ENCODE data around the gene GNAS-AS1. TPM values are rescaled to one million over a fixed set of nuclear protein-coding genes. Genes with fewer than 3 reads are reported as not detected.

GNAS-AS1 gene
- polyA plus RNA-seq (2013, experiment 1 of 2; ENCODE audit: insufficient read length): 0.72 TPM
- polyA plus RNA-seq (2013, experiment 2 of 2; ENCODE audit: insufficient read length): 0.80 TPM

DNA sequence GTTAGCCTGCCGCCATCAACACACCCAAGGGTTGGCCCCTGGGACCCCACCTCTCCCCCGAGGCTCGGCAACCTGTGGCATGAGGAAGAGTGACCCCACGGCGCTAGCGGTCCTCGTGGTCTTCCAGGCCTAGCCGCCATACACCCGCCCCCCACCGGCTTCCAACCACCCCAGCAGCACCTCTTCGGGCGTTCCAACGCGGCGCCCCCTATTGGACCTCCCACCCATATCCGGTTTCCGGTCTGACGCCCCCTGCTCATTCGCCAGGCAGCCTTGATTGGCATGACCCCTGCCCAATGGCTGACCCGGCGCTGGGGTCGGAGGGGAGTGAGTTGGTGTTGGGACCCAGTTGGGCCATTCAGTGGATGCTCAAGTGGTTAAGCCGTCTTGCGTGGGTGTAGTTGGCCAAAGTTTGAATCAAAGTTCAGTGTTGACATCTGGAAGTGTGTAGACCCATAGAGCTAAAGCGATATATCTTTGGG lies at the start of gene GNAS-AS1:
GNAS-AS1 (minus strand) TSS at position 210 of the 482 bp plus-strand sequence.
- peak; percentile 95 for DNase-seq

DNA sequence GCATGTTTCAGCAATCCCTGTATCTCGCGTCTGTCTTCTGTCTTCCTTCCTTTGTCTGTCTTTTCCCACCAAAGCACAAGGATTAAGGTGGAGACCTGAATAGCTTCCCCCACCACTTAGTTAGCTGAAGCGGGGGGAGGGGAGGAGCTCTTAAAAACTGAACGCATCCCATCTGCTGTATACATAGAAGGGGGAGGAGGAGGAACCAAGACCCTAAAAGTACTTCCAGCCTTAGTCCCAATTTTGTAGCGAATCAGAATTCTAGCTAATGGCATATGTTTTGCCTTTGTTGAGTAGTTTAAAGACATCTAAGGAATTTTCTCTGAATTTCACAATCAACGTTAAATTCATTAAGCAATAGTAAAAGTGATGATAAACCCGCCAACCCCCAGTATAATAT lies 49.7 kb upstream of the GNAS-AS1 start:
- no peak for DNase-seq

DNA sequence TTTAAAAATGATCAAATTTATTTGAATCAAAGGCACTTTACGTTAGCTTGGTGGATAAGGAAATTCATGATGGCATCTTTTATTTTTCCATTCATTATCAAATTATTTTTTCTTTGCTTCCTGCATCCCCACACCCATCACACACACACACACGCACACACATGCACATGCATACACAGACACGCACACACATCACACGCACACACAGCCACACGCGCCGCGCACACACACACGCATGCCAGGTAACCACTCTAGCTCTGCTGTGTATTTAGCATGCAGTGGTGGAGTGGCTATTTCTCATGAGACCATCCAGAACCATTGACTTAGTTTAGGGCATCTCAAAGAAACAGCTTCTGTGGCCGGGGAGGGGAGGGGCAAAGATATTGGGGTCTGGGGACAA lies 48.8 kb upstream of the GNAS-AS1 start:
- DNase-seq: no peak

DNA sequence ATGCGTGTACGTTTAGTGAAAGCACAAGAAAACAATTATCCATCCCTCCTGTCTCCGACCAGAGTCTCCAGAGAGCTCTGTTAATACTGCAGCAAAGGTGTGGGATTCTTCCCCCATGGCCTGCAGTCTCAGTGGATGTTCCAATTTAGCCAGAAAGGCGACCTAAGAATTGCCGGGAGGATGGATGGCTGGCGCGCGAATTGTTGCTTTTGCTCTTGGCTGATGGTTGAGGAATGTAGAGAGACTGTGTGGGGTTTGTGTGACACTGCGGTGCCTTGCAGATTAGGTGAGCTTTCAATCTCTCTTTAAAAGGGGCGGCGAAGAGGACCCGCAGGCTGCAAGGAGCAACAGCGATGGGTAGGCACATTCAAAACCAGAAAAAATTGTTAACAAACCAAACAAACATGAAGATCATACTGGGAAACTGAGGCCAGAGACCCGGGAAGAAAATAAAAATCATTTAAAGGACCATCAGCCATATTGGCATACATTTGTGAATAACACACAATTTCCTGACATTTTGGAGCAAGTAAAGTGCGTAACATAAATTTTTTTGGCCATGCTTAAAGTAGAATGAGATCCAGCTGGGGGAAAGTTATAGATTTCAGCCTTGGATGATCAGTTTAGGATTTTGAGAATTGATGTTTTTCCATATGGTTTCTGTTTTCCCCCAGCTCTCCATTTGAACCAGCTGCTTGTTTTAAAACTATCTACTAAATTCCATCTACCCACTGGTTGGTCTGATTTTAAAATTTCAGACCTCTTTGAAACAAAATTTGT lies 48.1 kb upstream of the GNAS-AS1 start:
- DNase-seq: no peak

DNA sequence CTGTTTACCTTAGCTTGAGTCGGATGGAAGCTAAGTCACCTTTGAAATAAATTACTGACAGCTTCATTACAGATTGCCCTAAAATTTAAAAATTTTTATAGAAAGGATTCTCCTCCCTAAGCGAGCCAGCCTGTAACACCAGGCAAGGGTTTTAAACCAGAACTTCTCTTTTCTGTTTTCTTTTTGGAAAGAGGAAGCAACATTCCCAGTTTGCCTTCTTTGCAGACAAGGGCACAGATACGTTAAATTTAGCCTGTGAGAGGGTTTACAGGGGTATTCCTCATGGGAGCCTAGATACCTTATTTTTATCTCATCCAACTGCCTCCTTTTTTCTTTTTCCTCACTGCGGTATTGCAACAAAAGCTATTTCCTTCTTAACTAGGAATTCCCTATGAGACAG lies 46.8 kb upstream of the GNAS-AS1 start:
- no peak for DNase-seq

DNA sequence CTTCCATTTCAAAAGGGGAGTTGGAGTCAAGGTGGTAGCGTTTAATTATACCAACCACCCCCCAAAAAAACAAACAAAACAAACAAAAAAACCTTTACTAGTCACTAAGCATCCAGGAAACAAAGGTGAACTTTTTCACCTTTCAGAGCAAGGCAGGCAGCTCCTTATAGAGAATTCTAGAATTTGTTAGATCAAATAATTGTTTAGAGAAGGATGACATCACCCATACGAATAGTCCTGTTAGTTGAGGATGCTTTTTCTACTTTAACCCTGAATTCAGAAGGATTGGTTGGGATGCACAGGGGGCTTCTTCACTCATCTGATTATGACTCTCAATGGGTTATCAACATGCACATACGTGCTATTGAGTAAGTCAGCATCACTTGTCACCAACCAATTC lies 46.1 kb upstream of the GNAS-AS1 start:
- DNase-seq: no peak

DNA sequence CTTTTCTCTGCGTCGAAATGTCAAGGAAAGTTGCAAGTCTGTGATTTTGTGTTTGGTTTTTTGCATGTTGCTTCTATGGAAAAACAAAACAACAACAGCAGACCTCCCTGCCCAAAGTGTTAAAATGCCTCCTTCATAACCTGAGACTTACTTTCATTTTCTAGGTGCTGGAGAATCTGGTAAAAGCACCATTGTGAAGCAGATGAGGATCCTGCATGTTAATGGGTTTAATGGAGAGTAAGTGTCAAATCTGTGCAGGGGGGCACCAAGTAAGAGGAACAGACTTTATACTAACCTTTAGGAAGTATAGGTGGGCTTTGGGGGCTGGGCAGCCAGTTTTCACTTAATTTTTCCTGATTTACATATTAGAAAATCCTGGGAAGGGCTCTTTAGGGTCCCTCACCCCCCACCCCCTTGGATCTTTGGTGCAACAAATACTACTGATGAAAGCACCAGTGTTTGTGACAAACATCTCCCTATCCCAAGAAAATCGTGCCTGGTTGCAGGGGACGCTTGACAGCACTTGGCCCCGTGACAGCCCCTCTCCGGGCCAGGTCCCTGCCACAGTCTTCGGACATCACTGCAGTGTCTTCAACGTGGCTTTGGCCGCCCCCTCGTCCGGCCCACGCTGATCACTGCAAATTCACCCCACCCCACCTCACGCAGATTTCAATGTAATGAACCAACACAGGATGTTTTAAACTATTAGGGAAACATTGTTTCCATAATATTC lies 44.9 kb upstream of the GNAS-AS1 start:
- DNase-seq: no peak

DNA sequence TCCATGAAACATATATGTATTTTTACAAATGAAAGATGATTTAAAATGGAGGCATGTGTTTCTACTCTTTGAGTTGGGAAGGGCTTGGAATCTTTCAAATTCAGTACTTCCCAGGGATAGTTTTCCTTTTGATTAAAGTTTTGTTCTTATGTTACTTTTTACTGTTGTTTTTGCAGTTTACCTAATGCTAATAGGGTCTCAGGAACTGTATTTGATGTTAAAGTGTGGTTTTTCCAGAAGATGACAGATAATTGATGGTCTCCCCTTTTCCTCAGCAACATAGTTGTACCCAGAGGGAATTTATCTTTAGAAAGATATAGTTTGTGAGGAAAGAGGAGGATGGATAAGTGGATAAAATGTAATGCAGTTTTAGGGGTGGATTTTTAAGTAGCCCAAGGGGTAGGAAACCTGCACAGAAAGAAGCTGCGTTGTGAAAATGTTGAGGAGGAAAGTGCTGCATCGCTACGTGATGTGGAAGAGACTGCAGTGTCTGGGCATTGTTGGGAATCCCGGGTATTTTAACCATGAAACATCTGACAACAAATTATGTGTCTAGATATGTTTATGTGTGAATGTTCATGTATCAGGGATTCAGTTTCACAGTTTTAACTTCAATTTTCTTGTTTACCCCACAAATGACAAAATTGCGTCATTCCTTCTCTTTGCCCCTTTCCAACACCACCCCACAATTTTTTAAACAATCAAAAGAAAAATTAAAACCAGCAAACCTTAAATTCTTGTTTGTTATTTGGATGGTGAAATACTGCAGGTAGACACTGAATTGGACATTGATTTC lies 44.1 kb upstream of the GNAS-AS1 start:
- no peak for DNase-seq

DNA sequence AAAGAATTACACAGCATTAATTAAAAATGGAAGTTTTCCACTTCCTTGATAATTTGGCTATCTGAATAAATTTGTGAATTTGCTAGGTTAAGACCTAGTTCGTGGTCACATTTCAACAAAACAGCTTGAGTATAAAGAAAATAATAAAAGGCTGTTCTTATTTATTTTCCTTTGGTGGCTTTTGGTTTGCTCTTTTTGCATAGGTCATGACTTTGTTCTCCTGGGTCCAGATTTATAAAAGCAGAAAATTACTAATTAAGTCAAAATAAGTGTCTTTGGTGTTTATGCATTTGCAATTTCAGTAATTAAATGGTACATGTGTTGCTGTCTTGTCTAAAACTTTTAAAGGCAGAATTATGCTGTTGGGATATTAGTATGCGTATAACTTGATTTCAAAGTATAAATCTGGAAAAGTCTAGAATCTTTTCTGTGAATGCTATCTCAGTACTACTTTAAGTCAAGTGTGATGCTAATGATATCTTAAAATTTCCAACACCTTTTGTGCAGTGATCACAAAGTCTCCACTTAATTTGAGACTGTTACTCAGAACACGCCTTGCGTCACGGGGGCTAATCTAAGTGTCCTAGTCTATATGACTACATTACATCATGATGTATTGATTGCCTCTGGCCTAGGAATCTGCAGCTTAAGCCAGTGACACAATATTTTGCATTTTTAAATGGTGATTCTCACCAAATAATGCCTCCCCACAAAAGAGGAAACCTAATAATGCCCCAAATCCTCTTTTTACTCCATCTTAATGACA lies 42.8 kb upstream of the GNAS-AS1 start:
- DNase-seq: no peak

DNA sequence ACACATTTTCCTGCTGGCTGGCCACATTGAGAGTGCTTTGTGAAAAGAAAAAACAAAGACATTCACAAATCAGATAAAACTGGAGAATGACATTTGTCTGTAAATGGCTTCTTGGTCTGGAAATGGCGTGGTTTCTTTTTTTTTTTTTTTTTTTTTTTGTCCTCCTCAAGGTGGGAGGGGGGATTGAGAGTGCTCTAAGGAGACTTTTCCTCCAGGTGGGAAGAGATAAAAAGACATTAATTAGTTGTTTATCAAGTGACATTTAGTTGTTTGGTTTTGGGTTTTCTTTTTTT lies 42.2 kb upstream of the GNAS-AS1 start:
- no peak for DNase-seq

DNA sequence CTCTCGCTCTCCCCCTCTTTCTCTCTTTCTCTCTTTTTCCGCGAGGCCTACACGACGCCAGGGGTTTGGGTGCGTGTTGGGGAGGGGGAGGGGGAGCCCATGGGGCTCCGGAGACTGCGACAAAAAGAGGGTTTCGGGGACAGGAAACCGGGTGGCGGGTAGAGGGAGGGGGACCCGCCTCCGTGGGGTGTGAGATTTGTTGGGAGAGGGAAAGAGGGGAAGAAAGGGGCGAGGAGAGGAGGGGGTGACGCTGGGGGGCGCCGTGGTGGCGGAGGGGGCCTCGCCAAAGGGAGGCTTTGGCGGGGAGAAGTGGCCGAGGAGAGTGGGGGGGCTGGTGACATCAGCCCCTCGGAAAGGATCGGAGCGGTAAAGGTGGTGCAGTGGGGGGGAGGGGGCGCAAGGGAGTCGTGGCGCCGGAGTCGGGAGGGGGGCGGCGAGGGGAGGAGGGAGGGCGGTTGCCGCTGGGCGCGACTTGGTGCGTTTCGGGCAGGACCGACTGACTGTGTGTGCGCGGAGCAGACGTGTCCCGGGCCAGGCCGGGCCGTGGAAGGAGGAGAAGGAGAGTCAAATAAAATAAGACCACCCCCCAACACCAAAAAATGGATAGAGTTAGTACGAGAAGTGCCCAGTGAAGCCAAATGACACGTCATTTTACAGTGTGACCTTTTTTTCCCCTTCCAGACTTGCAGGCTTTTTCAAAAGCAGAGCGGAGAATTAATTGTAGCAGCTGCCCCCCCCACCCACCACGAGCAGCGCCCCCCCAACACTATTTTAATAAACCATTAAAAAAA lies 41.6 kb upstream of the GNAS-AS1 start:
- peak; percentile 72 for DNase-seq

DNA sequence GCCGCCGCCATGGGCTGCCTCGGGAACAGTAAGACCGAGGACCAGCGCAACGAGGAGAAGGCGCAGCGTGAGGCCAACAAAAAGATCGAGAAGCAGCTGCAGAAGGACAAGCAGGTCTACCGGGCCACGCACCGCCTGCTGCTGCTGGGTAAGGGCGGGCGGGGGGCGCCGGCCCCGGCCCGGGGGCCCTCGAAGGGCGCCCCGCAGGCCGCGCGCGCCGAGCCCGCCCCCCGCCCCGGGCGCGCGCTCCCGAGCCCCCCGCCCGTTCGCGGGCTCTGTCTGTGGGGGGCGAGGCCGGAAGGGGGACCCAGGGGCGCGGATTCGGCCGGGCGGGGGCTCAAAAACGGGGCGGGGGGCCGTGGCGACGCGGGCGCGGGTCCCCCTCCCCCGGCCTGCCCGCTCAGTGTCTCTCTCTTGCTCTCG lies 41.0 kb upstream of the GNAS-AS1 start:
- DNase-seq: peak; percentile 41

DNA sequence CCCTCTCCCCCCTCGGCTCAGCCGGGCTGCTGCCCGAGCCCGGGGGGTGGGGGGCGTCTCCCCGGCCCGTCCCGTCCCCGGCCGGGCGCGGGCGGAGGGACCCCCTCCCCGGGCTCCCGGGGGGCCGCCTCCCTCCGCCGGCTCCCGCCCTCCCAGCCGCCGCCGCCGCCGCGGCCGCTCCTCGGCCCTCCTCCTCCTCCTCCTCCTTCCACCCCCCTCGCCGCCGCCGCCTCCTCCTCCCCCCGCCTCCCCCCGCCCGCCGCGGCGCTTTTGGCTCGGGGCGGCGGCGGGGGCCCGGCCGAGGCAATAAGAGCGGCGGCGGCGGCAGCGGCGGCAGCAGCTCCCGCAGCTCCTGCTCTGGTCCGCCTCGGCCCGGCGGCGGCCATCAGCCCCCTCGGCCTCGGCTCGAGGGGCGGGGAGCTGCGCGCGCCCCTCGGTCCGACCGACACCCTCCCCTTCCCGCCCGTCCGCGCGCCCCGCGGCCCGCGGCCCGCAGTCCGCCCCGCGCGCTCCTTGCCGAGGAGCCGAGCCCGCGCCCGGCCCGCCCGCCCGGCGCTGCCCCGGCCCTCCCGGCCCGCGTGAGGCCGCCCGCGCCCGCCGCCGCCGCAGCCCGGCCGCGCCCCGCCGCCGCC lies 40.5 kb upstream of the GNAS-AS1 start:
- peak; percentile 89 for DNase-seq

DNA sequence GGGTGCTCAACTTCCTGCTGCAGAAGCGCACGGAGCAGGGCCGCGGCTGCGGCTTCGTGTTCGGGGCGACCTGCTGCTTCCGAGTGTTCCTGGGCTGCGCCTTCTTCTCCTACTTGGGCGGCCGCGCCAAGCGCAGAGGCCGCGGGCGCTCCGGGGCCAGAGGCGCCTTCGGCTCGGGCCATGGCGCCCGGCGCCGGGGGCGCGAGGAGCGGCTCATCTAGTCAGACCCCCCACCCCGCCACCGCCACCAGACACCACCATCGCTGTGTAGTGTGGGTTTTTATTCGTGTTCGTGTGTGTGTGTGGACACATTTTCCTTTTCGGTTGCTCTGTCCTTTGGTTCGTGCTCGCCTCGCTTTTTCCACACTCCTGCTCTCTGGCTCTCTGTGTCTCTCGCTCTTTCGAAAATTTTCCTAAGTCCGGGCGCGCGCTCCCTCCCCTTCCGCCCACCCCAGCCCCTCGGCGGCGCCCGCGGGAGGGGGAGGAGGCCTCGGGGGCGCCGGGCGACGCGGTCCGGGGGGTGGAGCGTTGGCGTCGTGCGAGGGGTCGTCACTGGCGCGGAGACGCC lies 39.9 kb upstream of the GNAS-AS1 start:
- peak; percentile 90 for DNase-seq

DNA sequence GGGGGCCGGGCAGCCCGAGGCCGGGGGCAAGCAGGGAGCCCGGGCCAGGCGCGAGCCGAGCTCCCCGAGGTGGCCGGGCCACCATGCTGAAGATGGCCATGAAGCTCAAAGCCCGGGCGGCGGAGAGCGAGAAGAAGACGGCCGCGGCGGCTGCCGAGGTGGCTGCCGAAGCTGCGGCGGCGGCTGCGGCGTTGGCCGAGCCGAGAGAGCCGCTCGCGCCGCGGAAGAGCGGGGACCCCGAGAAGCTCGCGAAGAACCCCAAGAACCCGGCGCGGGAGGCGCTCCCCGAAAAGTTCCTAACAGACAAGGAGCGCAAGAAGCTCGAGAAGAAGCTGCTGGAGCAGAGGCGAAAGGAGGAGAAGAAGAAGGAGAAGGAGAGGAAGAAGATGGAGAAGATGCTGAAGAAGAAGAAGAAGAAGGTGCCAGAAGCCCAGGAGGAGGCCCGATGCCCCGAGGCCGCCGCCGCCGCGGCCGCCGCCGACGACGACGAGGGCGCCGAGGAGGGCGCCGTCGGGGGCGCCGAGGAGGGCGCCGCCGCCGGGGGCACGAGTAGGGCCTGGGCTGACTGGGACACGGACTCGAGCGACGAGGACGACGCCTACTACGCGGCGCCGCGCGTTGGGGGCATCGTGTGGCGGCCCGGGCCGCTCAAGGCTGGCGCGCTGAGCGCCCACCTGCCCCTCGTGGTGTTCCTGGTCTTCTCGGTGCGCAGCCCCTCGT lies 39.3 kb upstream of the GNAS-AS1 start:
- no peak for DNase-seq

DNA sequence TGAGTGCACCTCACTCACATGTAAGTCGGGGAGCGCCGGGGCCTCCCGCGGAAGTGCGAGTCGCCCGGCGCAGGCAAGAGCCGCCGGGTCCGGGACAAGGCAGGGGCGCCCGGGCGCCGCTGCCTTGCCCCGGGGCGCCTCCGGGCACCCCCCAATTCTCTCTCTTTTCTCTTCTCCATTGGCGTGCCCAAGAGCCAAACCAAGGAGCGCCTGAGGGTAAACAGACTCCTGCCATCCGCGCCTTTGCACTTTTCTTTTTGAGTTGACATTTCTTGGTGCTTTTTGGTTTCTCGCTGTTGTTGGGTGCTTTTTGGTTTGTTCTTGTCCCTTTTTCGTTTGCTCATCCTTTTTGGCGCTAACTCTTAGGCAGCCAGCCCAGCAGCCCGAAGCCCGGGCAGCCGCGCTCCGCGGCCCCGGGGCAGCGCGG lies 38.6 kb upstream of the GNAS-AS1 start:
- DNase-seq: no peak

DNA sequence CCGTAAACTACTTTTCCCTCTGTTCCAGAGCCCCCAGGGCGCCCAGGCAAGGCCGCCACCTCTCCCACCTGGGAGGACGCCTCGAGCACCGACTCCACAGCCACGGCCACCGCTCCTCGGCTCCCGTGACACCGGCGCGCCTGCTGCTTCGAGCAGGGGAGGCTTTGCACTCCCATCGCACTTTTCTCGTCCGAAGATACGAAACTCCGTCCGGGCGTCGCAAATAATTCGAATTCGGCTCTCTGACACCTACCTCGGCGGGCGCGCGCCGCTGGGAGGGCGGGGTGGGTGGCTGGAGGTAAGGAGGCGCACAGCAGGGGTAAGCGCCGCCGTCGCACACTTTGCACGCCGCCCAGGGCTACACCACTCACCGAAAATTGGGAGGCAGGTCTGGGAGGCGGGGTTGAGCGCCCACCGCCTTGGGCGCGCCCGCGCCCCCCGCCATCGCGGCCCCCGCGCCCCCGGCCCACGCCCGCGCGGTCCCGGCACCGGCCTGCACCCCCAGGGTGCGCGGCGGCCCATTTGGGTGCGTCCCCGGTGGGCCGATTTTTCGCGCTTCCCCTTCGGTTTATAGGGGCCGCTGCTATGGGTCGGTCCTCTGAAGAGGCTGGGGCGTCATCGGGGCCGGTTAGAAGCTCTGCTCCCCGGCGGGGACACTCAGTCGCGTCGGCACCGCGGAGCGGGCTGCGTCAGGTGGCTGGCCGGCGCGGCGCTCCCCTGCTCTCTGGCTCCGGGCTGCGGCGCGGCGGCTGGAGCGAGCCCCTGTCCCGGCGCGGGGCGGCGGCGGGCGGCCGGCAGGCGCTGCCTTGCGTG lies 38.0 kb upstream of the GNAS-AS1 start:
- peak; percentile 82 for DNase-seq

DNA sequence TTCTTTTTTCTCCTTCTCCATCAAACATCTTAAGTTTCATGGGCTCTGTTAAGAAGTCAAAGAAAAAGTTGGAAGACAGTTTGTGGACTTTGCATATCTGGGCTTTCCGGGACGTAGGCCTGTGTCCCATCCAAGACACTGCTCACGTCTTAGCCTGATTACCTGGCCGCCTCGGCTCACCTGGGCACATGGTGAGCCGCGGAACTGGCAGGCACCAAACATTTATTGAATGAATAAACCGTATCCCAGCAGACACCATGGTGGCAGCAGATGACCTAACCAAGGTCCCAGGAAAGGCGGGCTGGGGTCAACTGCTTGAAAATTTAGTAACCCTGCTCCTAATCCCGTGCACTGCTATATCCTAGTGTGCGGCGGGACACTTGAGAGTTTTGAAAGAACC lies 37.4 kb upstream of the GNAS-AS1 start:
- no peak for DNase-seq

DNA sequence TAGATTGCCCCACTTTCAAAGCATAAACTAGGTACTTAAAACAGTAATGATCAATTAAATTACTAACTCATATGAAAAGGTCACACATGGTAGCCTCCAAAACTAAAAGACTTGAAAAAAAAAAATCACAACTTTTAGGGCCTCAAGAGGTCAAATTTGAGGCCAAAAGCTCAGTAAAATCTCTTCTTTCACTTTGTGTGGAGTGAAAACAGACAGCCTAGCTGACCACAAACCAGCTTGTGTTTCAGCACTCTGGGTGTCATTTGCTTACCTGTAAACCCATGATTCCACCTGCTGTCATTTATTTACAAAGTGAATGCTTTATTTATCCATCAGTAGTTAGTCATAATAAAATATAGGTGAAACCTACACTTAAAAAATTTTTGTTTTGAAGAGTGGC lies 35.8 kb upstream of the GNAS-AS1 start:
- DNase-seq: no peak

All from fibroblast of skin of scalp (primary cell).